ENCODE measurements around the gene RSAD1.

GRCh38 chr17:50491505-50491904 is 12.8 kb downstream of the RSAD1 start:
- TF ChIP-seq BHLHE40 (IDR thresholded peaks at IDR 0.05; ENCODE audit: borderline replicate concordance): no peak
- TF ChIP-seq ARNT (IDR thresholded peaks at IDR 0.05): no peak
- no peak for TF ChIP-seq FOXK2 (IDR thresholded peaks at IDR 0.05)
- no peak for TF ChIP-seq ZNF384 (IDR thresholded peaks at IDR 0.05)
- no peak for TF ChIP-seq FOXA1 (IDR thresholded peaks at IDR 0.05)
- no peak for TF ChIP-seq FOXM1 (IDR thresholded peaks at IDR 0.05; ENCODE audit: borderline replicate concordance)
